GM12892 (cell line): Measurements from ENCODE around the gene XIAP.

Experiments
- POLR2A ChIP-seq: IDR thresholded peaks from 2 replicates; pipeline ENCODE4 v1.6.1; 2011; ENCODE audit warnings: low read depth, low read length, control low read depth
- POLR2AphosphoS5 ChIP-seq: IDR thresholded peaks from 2 replicates; pipeline ENCODE4 v1.6.1; 2011; ENCODE audit warnings: low read depth, low read length, control low read depth
- TAF1 ChIP-seq: IDR thresholded peaks from 2 replicates; pipeline ENCODE4 v1.6.1; 2011; ENCODE audit warnings: low read depth, mild to moderate bottlenecking, control low read depth, low read length, borderline replicate concordance

DNA sequence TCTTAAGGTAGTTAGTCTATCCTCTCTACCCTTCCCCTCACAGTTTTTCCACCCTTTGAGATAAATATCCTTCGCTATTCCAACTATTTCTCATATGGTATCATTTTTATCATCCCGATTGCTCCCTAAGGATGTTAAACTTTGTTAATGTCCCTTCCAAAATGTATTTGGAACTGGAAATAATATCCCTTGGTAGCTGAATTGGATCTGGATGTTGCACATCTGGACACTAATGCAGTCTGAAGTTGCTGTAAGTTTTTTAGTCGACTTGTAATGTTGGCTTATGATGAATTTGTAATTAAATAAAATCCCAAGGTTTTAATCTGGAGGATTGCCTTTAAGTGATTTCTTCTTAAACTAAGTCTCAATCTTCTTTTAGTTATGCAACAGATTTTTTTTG lies 22.5 kb downstream of the XIAP start:
- TF ChIP-seq POLR2AphosphoS5, result no peak
- no peak for TF ChIP-seq POLR2A
- TF ChIP-seq TAF1, result no peak
